Endodermal cell (in vitro differentiated cells): ENCODE results near the gene RLF. TPM values are rescaled to one million over a fixed set of nuclear protein-coding genes. Genes with fewer than 3 reads are reported as not detected.
A peak's percentile ranks its signal among the peaks of the same experiment; 100 is the strongest.

Experiments used
- DNase-seq: peaks from one replicate; pipeline ENCODE4 v3.0.0-alpha.2; 2017
- H3K27ac ChIP-seq: 2 replicates; pipeline ENCODE4 v1.5.1; 2013; ENCODE audit warnings: mild to moderate bottlenecking, low read depth, low read length, moderate library complexity
- H3K27me3 ChIP-seq: 2 replicates; pipeline ENCODE4 v1.6.1; 2013; ENCODE audit warnings: mild to moderate bottlenecking, low read length, moderate library complexity; ENCODE audit not compliant: insufficient read depth, control insufficient read depth, poor library complexity, severe bottlenecking
- H3K36me3 ChIP-seq: 2 replicates; pipeline ENCODE4 v1.7.0; 2013; ENCODE audit warnings: mild to moderate bottlenecking, low read length, moderate library complexity; ENCODE audit not compliant: control insufficient read depth, insufficient read depth
- H3K4me1 ChIP-seq: one replicate; pipeline ENCODE4 v1.7.0; 2013; ENCODE audit warnings: low read length; ENCODE audit not compliant: control insufficient read depth, insufficient read depth
- H3K4me3 ChIP-seq: 2 replicates; pipeline ENCODE4 v1.5.1; 2013; ENCODE audit warnings: mild to moderate bottlenecking, low read length, moderate library complexity
- H3K9ac ChIP-seq: 2 replicates; pipeline ENCODE4 v1.6.1; 2013; ENCODE audit warnings: mild to moderate bottlenecking, low read length, moderate library complexity; ENCODE audit not compliant: poor library complexity, severe bottlenecking; ENCODE audit errors: extremely low read depth
- H3K9me3 ChIP-seq: 2 replicates; pipeline ENCODE4 v1.6.1; 2013; ENCODE audit warnings: mild to moderate bottlenecking, low read length, moderate library complexity; ENCODE audit not compliant: control insufficient read depth
- H3K27ac Mint-ChIP-seq: 2 replicates; pipeline ENCODE4 v1.8.0; 2020; ENCODE audit warnings: mixed read lengths
- H3K27me3 Mint-ChIP-seq: 2 replicates; pipeline ENCODE4 v1.8.0; 2021; ENCODE audit warnings: mild to moderate bottlenecking, mixed read lengths; ENCODE audit not compliant: insufficient read depth
- H3K36me3 Mint-ChIP-seq: 2 replicates; pipeline ENCODE4 v1.8.0; 2020; ENCODE audit warnings: low read depth, mixed read lengths
- H3K4me1 Mint-ChIP-seq: 2 replicates; pipeline ENCODE4 v1.8.0; 2020; ENCODE audit warnings: mixed read lengths
- H3K4me3 Mint-ChIP-seq: 2 replicates; pipeline ENCODE4 v1.8.0; 2020; ENCODE audit warnings: mild to moderate bottlenecking, moderate library complexity, mixed read lengths
- H3K9me3 Mint-ChIP-seq: 2 replicates; pipeline ENCODE4 v1.8.0; 2020; ENCODE audit warnings: mild to moderate bottlenecking, mixed read lengths
- WGBS, 2 experiments: methylation state at CpG; one replicate each; pipeline versions ENCODE4 v1.1.5 to v1.1.7; 2013; ENCODE audit warnings: missing lambda C conversion rate in 2 of 2, mixed read lengths in 1 of 2; ENCODE audit not compliant: insufficient coverage in 1 of 2, insufficient read length in 1 of 2; 5-methylcytosine and 5-hydroxymethylcytosine counted together
- total RNA-seq, 2 donors: library from RNA; stranded (reverse); fragmentation: NEBNext Ultra II Directional in 1 of 2; extraction: Animal tissue kit (Norgen Biotek cat#: 25700) in 1 of 2; gene quantifications; 2 replicates in 1 of 2; 3 replicates in 1 of 2; pipeline ENCODE4 v1.2.1, GENCODE V29; 2021
- TF ChIP-seq, protein P1 (sequence below): fragments of 200-600 bp; sonication (generic); conservative IDR thresholded peaks from 2 replicates; pipeline ENCODE4 v1.5.0; 2021; ENCODE audit warnings: antibody characterized with exemption, mild to moderate bottlenecking

RLF gene
- total RNA-seq, 2 donors from 2014 or later, result 18.8 to 23.3 TPM

DNA sequence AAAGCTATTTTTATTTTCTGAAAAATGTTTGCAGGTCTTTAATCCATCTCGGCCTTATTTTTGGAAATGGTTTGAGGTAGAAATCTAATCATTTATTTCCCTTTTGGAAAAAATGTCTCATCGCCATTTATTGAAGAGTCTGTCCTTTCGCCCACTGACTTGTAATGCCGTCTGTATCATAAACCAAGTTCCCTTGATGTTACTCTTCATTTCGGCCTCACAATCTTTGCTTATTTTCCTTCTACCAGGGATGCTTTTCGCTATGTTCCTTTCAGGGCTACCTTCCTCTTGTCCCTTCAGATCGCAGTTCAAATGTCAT lies 422 bp upstream of the RLF start:
- Histone ChIP-seq H3K27me3 (peaks cover 17% of the 10 kb centered on the region), H3K9ac (peak overlapping the region; percentile 96), H3K9me3 (no peaks in the 10 kb centered on the region), H3K36me3 (no peaks in the 10 kb centered on the region), H3K4me3 (peak overlapping the region; percentile 93), H3K27ac (peak overlapping the region; percentile 66), H3K4me1 (peaks cover 4% of the 10 kb centered on the region)
- no peak overlapping the region for H3K4me3 Mint-ChIP-seq
- H3K4me1 Mint-ChIP-seq, result peaks cover 15% of the 10 kb centered on the region
- no peak overlapping the region for H3K27ac Mint-ChIP-seq
- TF ChIP-seq, protein P1, sequence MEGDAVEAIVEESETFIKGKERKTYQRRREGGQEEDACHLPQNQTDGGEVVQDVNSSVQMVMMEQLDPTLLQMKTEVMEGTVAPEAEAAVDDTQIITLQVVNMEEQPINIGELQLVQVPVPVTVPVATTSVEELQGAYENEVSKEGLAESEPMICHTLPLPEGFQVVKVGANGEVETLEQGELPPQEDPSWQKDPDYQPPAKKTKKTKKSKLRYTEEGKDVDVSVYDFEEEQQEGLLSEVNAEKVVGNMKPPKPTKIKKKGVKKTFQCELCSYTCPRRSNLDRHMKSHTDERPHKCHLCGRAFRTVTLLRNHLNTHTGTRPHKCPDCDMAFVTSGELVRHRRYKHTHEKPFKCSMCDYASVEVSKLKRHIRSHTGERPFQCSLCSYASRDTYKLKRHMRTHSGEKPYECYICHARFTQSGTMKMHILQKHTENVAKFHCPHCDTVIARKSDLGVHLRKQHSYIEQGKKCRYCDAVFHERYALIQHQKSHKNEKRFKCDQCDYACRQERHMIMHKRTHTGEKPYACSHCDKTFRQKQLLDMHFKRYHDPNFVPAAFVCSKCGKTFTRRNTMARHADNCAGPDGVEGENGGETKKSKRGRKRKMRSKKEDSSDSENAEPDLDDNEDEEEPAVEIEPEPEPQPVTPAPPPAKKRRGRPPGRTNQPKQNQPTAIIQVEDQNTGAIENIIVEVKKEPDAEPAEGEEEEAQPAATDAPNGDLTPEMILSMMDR, result no peak
- 69 to 70% methylated on average over 6 to 7 of the region's 7 CpGs for WGBS, 2 experiments
- no peaks in the 10 kb centered on the region for H3K9me3 Mint-ChIP-seq
- H3K27me3 Mint-ChIP-seq, result peaks cover 3% of the 10 kb centered on the region
- no peaks in the 10 kb centered on the region for H3K36me3 Mint-ChIP-seq
- no peak for DNase-seq

DNA sequence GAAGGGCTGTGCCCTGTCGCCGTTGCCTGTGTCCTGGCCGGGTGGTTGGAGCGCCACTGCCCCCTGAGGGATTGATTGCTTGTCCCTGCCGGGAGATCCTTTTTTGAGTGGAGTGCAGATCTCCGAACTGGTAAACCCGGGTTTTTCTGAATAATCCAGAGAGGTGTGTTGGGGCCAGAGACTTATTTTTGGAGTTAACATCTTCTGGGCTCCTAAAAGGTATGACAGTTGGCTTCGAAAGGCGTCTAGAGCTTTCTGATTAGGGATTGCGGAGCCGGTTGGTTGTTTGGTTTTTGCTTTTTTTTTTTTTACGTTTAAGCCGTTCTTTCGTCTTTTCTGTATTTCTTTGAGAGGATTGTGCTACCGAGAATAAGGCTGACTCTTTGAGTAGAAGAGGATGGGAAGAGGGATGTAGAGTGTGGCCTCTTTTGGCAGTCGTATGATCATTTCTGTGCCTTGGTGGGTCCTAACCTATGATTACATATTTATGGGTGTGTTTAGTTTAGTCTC lies 756 bp downstream of the RLF start:
- 1 to 3% methylated on average over 5 to 16 of the region's 16 CpGs for WGBS, 2 experiments
- Histone ChIP-seq H3K4me1 (peaks cover 4% of the 10 kb centered on the region), H3K9ac (peak overlapping the region; percentile 96), H3K27me3 (peaks cover 5% of the 10 kb centered on the region), H3K36me3 (no peaks in the 10 kb centered on the region), H3K9me3 (no peaks in the 10 kb centered on the region), H3K4me3 (peak overlapping the region; percentile 93), H3K27ac (peak overlapping the region; percentile 86)
- H3K36me3 Mint-ChIP-seq, result no peaks in the 10 kb centered on the region
- no peak overlapping the region for H3K4me3 Mint-ChIP-seq
- peaks cover 17% of the 10 kb centered on the region for H3K4me1 Mint-ChIP-seq
- peaks cover 3% of the 10 kb centered on the region for H3K27me3 Mint-ChIP-seq
- TF ChIP-seq, protein P1, result no peak
- no peak for DNase-seq
- no peaks in the 10 kb centered on the region for H3K9me3 Mint-ChIP-seq
- H3K27ac Mint-ChIP-seq, result no peak overlapping the region

DNA sequence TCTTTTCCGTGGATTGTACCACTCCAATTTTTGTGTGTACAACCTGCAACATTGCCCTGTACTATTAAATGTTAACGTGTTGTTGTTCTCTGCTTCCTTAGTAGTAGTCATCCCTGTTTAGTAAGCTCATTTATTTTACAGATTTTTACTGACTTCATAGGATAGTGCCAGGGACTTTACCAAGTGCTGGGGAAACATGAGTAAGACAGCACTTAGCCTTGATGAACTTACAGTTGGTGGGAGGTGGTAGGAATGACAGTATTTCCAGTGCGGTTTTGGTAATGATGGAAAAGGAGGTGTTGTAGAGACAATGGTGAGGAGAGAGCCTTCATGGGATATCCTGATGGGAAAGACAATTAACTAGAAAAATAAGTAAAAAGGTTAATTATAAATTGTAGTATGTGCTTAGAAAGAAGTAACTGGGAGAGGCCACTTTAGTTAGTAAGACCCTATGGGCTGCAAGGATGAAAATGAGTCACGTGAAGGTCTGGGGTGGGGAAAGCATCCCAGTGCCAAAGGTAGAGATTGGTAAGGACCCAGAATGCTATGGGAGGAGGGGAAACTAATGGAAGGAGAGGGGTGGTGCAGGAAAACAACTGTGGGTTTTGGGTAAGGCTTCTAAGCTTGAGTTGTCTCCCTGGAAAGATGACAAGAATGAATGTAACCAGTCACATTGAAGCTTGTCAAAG lies 1.7 kb downstream of the RLF start:
- TF ChIP-seq, protein P1, result no peak
- H3K4me3 Mint-ChIP-seq, result no peak overlapping the region
- 30 to 42% methylated on average over 3 to 4 of the region's 4 CpGs for WGBS, 2 experiments
- Histone ChIP-seq H3K9ac (peak overlapping the region; percentile 96), H3K36me3 (no peaks in the 10 kb centered on the region), H3K9me3 (no peaks in the 10 kb centered on the region), H3K27me3 (no peaks in the 10 kb centered on the region), H3K4me3 (peak overlapping the region; percentile 93), H3K27ac (no peak overlapping the region), H3K4me1 (no peaks in the 10 kb centered on the region)
- peaks cover 20% of the 10 kb centered on the region for H3K4me1 Mint-ChIP-seq
- no peaks in the 10 kb centered on the region for H3K36me3 Mint-ChIP-seq
- peaks cover 3% of the 10 kb centered on the region for H3K27me3 Mint-ChIP-seq
- H3K27ac Mint-ChIP-seq, result no peak overlapping the region
- no peaks in the 10 kb centered on the region for H3K9me3 Mint-ChIP-seq
- no peak for DNase-seq
